GM12865 (cell line): ENCODE data around the gene TOMM20L.
"Not testable (repeated sequence)": the region's sequence is repeated elsewhere in the genome, so short reads cannot be mapped to it uniquely, and the experiment has no call there.

Experiments
- DNase-seq: peaks from one replicate; pipeline ENCODE4 v3.0.0; 2010; ENCODE audit warnings: low read depth
- H3K4me3 ChIP-seq: 2 replicates; pipeline ENCODE4 v1.5.1; 2011; ENCODE audit warnings: mild to moderate bottlenecking, low read depth, low read length, control low read depth
- TF ChIP-seq, protein P1 (sequence below): IDR thresholded peaks from 2 replicates; pipeline ENCODE4 v1.5.1; 2011; ENCODE audit warnings: low read length, control low read depth, low read depth, inconsistent platforms; ENCODE audit not compliant: insufficient read depth; ENCODE audit errors: missing control alignments

TOMM20L gene

DNA sequence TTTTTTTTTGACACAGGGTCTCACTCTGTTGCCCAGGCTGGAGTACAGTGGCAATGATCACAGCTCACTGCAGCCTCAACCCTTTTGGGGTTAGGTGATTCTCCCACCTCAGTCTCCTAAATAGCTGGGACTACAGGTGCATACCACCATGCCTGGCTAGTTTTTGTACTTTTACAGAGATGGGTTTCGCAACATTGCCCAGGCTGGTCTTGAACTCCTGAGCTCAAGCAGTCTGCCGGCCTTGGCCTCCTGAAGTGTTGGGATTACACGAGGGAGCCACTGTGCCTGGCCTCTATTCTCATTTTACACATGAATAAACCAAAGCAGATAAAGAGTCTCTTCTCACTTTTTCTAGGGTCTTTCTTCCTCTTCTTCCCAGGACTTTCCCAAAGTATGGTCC, 3.2 kb downstream of the TOMM20L start:
- TF ChIP-seq, protein P1, sequence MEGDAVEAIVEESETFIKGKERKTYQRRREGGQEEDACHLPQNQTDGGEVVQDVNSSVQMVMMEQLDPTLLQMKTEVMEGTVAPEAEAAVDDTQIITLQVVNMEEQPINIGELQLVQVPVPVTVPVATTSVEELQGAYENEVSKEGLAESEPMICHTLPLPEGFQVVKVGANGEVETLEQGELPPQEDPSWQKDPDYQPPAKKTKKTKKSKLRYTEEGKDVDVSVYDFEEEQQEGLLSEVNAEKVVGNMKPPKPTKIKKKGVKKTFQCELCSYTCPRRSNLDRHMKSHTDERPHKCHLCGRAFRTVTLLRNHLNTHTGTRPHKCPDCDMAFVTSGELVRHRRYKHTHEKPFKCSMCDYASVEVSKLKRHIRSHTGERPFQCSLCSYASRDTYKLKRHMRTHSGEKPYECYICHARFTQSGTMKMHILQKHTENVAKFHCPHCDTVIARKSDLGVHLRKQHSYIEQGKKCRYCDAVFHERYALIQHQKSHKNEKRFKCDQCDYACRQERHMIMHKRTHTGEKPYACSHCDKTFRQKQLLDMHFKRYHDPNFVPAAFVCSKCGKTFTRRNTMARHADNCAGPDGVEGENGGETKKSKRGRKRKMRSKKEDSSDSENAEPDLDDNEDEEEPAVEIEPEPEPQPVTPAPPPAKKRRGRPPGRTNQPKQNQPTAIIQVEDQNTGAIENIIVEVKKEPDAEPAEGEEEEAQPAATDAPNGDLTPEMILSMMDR, result no peak
- H3K4me3 ChIP-seq, result no peak overlapping the region
- no peak for DNase-seq

- no peak for DNase-seq
- TF ChIP-seq, protein P1, result no peak
- no peak overlapping the region for H3K4me3 ChIP-seq
Observed at GRCh38 chr14:58401587-58401986, 5.9 kb downstream of the TOMM20L start.

DNA sequence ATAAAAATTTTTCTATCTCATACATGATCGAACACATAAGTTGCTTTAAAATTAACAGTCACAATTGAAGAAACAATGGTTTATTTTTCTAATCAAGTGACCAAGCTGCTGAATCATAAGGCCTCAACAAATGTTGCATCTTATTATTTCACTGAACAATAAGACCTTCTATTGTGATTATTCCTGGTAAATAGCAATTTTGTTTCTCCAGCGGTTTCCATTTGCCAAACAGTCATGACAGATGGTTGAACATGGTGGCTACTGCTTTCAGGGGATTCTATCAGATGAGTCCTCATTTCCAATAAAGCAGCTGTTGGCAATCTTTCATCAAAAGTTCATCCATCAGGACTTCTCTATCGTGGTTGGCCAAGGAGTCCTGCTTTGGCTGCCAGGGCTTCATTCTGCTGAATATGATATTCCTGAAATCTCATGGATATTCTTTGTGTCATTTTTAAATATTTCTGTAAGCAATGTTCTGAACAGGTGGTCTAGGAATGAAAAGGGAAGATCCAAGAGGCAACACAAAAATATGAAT, 13.0 kb downstream of the TOMM20L start:
- no peak for DNase-seq
- no peak overlapping the region for H3K4me3 ChIP-seq
- TF ChIP-seq, protein P1, result no peak

- no peak for DNase-seq
- H3K4me3 ChIP-seq, result no peak overlapping the region
- TF ChIP-seq, protein P1, result no peak
Observed at GRCh38 chr14:58414845-58415244, 19.1 kb downstream of the TOMM20L start.

GRCh38 chr14:58415636-58416547, 20.2 kb downstream of the TOMM20L start:
- no peak for DNase-seq
- no peak overlapping the region for H3K4me3 ChIP-seq
- TF ChIP-seq, protein P1, result no peak

GRCh38 chr14:58416934-58417333, 21.2 kb downstream of the TOMM20L start:
- DNase-seq, H3K4me3 ChIP-seq: not testable (repeated sequence)

DNA sequence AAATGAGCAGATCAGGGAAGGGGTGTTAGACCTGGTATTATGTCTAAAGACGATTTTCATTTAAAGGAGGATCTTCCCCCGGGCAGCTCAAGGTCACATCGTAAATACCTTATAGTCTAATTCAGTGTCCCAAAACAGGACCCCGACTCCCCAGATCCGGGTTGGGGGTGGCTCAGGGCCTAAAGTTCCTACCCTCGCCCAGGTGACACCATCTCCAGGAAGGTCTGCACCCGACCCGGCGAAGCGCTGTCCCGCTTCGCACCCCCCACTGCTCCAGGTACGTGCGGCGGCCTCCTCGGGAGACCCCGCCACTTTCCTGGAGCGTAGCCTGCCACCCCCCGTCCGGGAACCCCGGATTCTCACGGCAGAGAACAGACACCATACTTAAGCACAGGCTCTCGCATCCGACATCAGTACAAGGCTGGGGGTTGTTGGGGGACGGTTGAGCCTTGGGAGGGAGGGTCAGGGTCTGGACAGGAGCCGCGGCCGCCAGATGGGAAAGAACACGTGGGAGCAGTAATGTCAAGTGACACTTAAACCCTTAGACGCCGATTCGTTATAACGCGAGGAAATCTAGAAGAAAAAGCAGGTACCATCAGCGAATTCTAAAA, 31.0 kb downstream of the TOMM20L start:
- peak; percentile 79 for DNase-seq
- peak overlapping the region; percentile 97 for H3K4me3 ChIP-seq
- TF ChIP-seq, protein P1, result no peak
